Natural killer cell (primary cell): ENCODE data around the gene ADAM10. TPM values are rescaled to one million over a fixed set of nuclear protein-coding genes. Genes with fewer than 3 reads are reported as not detected.

Experiments used
- ATAC-seq, 3 donors: fragments of 150-1000 bp in 2 of 3; fragments of 200-7000 bp in 1 of 3; cut with Tn5 transposase; 1 replicate in 1 of 3; 2 replicates in 2 of 3; pipeline ENCODE4 v1.10.0; 2021; ENCODE audit warnings: mild to moderate bottlenecking in 2 of 3, moderate library complexity in 2 of 3
- DNase-seq, 2 donors: peaks; one replicate each; pipeline versions ENCODE4 v3.0.0 to v3.0.0-alpha.2; 2013 to 2021; ENCODE audit warnings: mixed read lengths in 1 of 2
- H3K27ac ChIP-seq: one replicate; pipeline ENCODE4 v1.5.1; 2013; ENCODE audit warnings: mild to moderate bottlenecking, low read length
- H3K27me3 ChIP-seq: one replicate; pipeline ENCODE4 v1.6.1; 2013; ENCODE audit warnings: low read length; ENCODE audit not compliant: control insufficient read depth, insufficient read depth
- H3K36me3 ChIP-seq: one replicate; pipeline ENCODE4 v1.6.1; 2013; ENCODE audit warnings: low read length; ENCODE audit not compliant: control insufficient read depth, insufficient read depth
- H3K4me1 ChIP-seq: one replicate; pipeline ENCODE4 v1.6.1; 2013; ENCODE audit warnings: low read length; ENCODE audit not compliant: control insufficient read depth, insufficient read depth
- H3K4me3 ChIP-seq: one replicate; pipeline ENCODE4 v1.5.1; 2013; ENCODE audit warnings: low read length
- H3K9me3 ChIP-seq: one replicate; pipeline ENCODE4 v1.6.1; 2013; ENCODE audit warnings: low read length; ENCODE audit not compliant: control insufficient read depth, insufficient read depth
- H3K27ac Mint-ChIP-seq, 2 donors: one replicate each; pipeline ENCODE4 v1.8.0; 2022; ENCODE audit warnings: mild to moderate bottlenecking in 2 of 2, mixed read lengths in 2 of 2, moderate library complexity in 1 of 2
- H3K27me3 Mint-ChIP-seq, 2 donors: one replicate each; pipeline ENCODE4 v1.8.0; 2022; ENCODE audit warnings: low read depth in 2 of 2, mixed read lengths in 2 of 2
- H3K36me3 Mint-ChIP-seq: one replicate; pipeline ENCODE4 v1.8.0; 2022; ENCODE audit warnings: mixed read lengths
- H3K4me1 Mint-ChIP-seq, 2 donors: one replicate each; pipeline ENCODE4 v1.8.0; 2022; ENCODE audit warnings: mixed read lengths in 2 of 2
- H3K4me3 Mint-ChIP-seq: one replicate; pipeline ENCODE4 v1.8.0; 2022; ENCODE audit warnings: mild to moderate bottlenecking, moderate library complexity, mixed read lengths
- H3K9me3 Mint-ChIP-seq, 2 donors: one replicate each; pipeline ENCODE4 v1.8.0; 2022; ENCODE audit warnings: mixed read lengths in 2 of 2
- CTCF ChIP-seq: fragments of 200-600 bp; IDR thresholded peaks from one replicate; pipeline ENCODE4 v1.8.0; 2022; ENCODE audit warnings: antibody characterized with exemption
- WGBS: methylation state at CpG from one replicate; pipeline ENCODE4 v1.1.7; 2013; ENCODE audit warnings: missing lambda C conversion rate; ENCODE audit not compliant: insufficient coverage; 5-methylcytosine and 5-hydroxymethylcytosine counted together
- intact Hi-C: fragments of 100-400 bp; cut with micrococcal nuclease; formaldehyde crosslinking; loops from one replicate; pipeline ENCODE4 v1.14.2; 2022
- total RNA-seq, 4 donors: library from RNA; stranded (reverse); fragments of 120-200 nt in 1 of 4; gene quantifications; one replicate each; pipeline versions ENCODE4 v1.2.3 to v1.2.4, GENCODE V29; 2013 to 2022

ADAM10 gene
- total RNA-seq, 3 donors from 2014 or later (not counting 1 experiment from before 2014, with no cell fraction given), result 223 to 297 (median 259) TPM

- Mint-ChIP-seq H3K9me3 (no peaks in the 10 kb centered on the region), H3K4me3 (peak overlapping the region; percentile 98), H3K36me3 (no peaks in the 10 kb centered on the region), H3K27me3 (no peaks in the 10 kb centered on the region), H3K27ac (peak overlapping the region; percentile 94 to 97), H3K4me1 (peaks cover 47 to 53% of the 10 kb centered on the region in 2 donors)
- peak in 1 of 2 donors; percentile 68 for DNase-seq
- peaks cover under 1% of the 10 kb centered on the region for H3K36me3 ChIP-seq
- H3K9me3 ChIP-seq, result no peaks in the 10 kb centered on the region
- no peaks in the 10 kb centered on the region for H3K27me3 ChIP-seq
- intact Hi-C loops, result loop anchor here (2.0 kb wide), 3 partner anchors 23 to 139 kb away; partner anchors contain the start of gene MINDY2
- ATAC-seq, result no peak
- WGBS, result 3% methylated on average over 11 of the region's 14 CpGs
- peak overlapping the region; percentile 97 for H3K27ac ChIP-seq
- TF ChIP-seq CTCF, result no peak
- H3K4me3 ChIP-seq, result peak overlapping the region; percentile 100
- H3K4me1 ChIP-seq, result peaks cover 13% of the 10 kb centered on the region
These were observed 1.3 kb downstream of the ADAM10 start for GRCh38 chr15:58748040-58748851.

GRCh38 chr15:58746174-58746573 is 3.3 kb downstream of the ADAM10 start:
- H3K4me3 ChIP-seq, result no peak overlapping the region
- H3K4me1 ChIP-seq, result peaks cover 13% of the 10 kb centered on the region
- H3K36me3 ChIP-seq, result peaks cover 2% of the 10 kb centered on the region
- no CpG with 5 or more reads among the region's 1 CpG for WGBS
- Mint-ChIP-seq H3K36me3 (no peaks in the 10 kb centered on the region), H3K4me3 (peak overlapping the region; percentile 65), H3K4me1 (peaks cover 68 to 74% of the 10 kb centered on the region in 2 donors), H3K27me3 (no peaks in the 10 kb centered on the region), H3K9me3 (no peaks in the 10 kb centered on the region), H3K27ac (peak overlapping the region; percentile 35 to 56)
- intact Hi-C loops, result no loop called here
- ATAC-seq (no peak), DNase-seq (no peak)
- no peak overlapping the region for H3K27ac ChIP-seq
- no peaks in the 10 kb centered on the region for H3K9me3 ChIP-seq
- no peaks in the 10 kb centered on the region for H3K27me3 ChIP-seq
- TF ChIP-seq CTCF, result no peak

- Mint-ChIP-seq H3K27me3 (no peaks in the 10 kb centered on the region), H3K9me3 (no peaks in the 10 kb centered on the region), H3K4me3 (no peak overlapping the region), H3K4me1 (peaks cover 71 to 74% of the 10 kb centered on the region in 2 donors), H3K27ac (peak overlapping the region; percentile 19 to 58), H3K36me3 (no peaks in the 10 kb centered on the region)
- no peak for TF ChIP-seq CTCF
- Histone ChIP-seq H3K27me3 (no peaks in the 10 kb centered on the region), H3K4me3 (no peak overlapping the region), H3K4me1 (peaks cover 9% of the 10 kb centered on the region), H3K9me3 (no peaks in the 10 kb centered on the region), H3K27ac (no peak overlapping the region), H3K36me3 (peaks cover 2% of the 10 kb centered on the region)
- no peak for DNase-seq
- intact Hi-C loops, result no loop called here
- ATAC-seq, result no peak
- 91% methylated on average over 4 of the region's 5 CpGs for WGBS
These were observed 6.5 kb downstream of the ADAM10 start for GRCh38 chr15:58742819-58743502.
